ENCODE results near the gene CTBP2. TPM values are rescaled to one million over a fixed set of nuclear protein-coding genes. Genes with fewer than 3 reads are reported as not detected.

Gene CTBP2
- polyA plus RNA-seq, 5 donors = 77.4 to 86.8 (median 85.1) TPM

GRCh38 chr10:125025341-125025740 lies 135.0 kb downstream of the CTBP2 start:
- no peak for DNase-seq

GRCh38 chr10:125024497-125025234 lies 135.7 kb downstream of the CTBP2 start:
- DNase-seq = no peak

- DNase-seq = no peak
Observed at GRCh38 chr10:125023862-125024496, 136.4 kb downstream of the CTBP2 start.

- DNase-seq = no peak
Observed at GRCh38 chr10:125023255-125023654, 137.1 kb downstream of the CTBP2 start.

GRCh38 chr10:125022671-125023070 lies 137.7 kb downstream of the CTBP2 start:
- no peak for DNase-seq

GRCh38 chr10:125021686-125022344 lies 138.5 kb downstream of the CTBP2 start:
- no peak for DNase-seq

GRCh38 chr10:125020871-125021270 lies 139.5 kb downstream of the CTBP2 start:
- no peak for DNase-seq

- DNase-seq = no peak
Observed at GRCh38 chr10:125020386-125020785, 140.0 kb downstream of the CTBP2 start.

GRCh38 chr10:125018576-125019143 lies 141.7 kb downstream of the CTBP2 start:
- DNase-seq = no peak

- DNase-seq = no peak
Observed at GRCh38 chr10:125017547-125018298, 142.6 kb downstream of the CTBP2 start.

- peak; percentile 53 to 71 for DNase-seq
Observed at GRCh38 chr10:125016611-125017202, 143.7 kb downstream of the CTBP2 start.

GRCh38 chr10:125016123-125016522 lies 144.2 kb downstream of the CTBP2 start:
- DNase-seq = no peak

- DNase-seq = no peak
Observed at GRCh38 chr10:125015356-125015944, 144.9 kb downstream of the CTBP2 start.

- DNase-seq = no peak
Observed at GRCh38 chr10:125014836-125015355, 145.5 kb downstream of the CTBP2 start.

- DNase-seq = no peak
Observed at GRCh38 chr10:125014086-125014830, 146.1 kb downstream of the CTBP2 start.

- DNase-seq = no peak
Observed at GRCh38 chr10:125013529-125013872, 146.9 kb downstream of the CTBP2 start.

- no peak for DNase-seq
Observed at GRCh38 chr10:125012851-125013528, 147.4 kb downstream of the CTBP2 start.

GRCh38 chr10:125011926-125012705 lies 148.2 kb downstream of the CTBP2 start:
- no peak for DNase-seq

Data from right lung (tissue), 5 donors.